Esophagus muscularis mucosa (tissue), 4 donors: ENCODE measurements around the gene BTBD9. TPM values are rescaled to one million over a fixed set of nuclear protein-coding genes. Genes with fewer than 3 reads are reported as not detected.
A peak's percentile ranks its signal among the peaks of the same experiment; 100 is the strongest.

Experiments
- DNase-seq: peaks from one replicate; pipeline ENCODE4 v3.0.0-alpha.2; 2017; ENCODE audit errors: extremely low spot score
- H3K27ac ChIP-seq, 4 donors: fragments of 200-600 bp; sonication (generic); replicated peaks in 1 of 4; 1 replicate in 3 of 4; 2 replicates in 1 of 4; pipeline ENCODE4 v1.5.1; 2016 to 2019; ENCODE audit warnings: mild to moderate bottlenecking in 1 of 4
- H3K27me3 ChIP-seq, 4 donors: fragments of 200-600 bp; sonication (generic); one replicate each; pipeline versions ENCODE4 v1.5.1 to v1.6.0; 2016 to 2019
- H3K36me3 ChIP-seq, 4 donors: fragments of 200-600 bp; sonication (generic); one replicate each; pipeline ENCODE4 v1.5.1; 2016 to 2019
- H3K4me1 ChIP-seq, 4 donors: fragments of 200-600 bp; sonication (generic); one replicate each; pipeline ENCODE4 v1.5.1; 2016 to 2019
- H3K4me3 ChIP-seq, 4 donors: fragments of 200-600 bp; sonication (generic); 1 replicate in 2 of 4; 2 replicates in 2 of 4; pipeline ENCODE4 v1.5.1; 2016 to 2019; ENCODE audit warnings: mild to moderate bottlenecking in 4 of 4, moderate library complexity in 1 of 4
- H3K9me3 ChIP-seq, 4 donors: fragments of 200-600 bp; sonication (generic); 1 replicate in 3 of 4; 2 replicates in 1 of 4; pipeline ENCODE4 v1.5.1; 2016 to 2019
- EP300 ChIP-seq: sonication (generic); formaldehyde crosslinking; IDR thresholded peaks from one replicate; pipeline ENCODE4 v1.6.1; 2017; ENCODE audit warnings: antibody characterized with exemption
- POLR2A ChIP-seq: fragments of 450-650 bp; IDR thresholded peaks from one replicate; pipeline ENCODE4 v1.6.1; 2017; ENCODE audit warnings: antibody characterized with exemption, moderate library complexity, mild to moderate bottlenecking, low read depth
- POLR2AphosphoS5 ChIP-seq, 2 donors: sonication (generic); formaldehyde crosslinking; IDR thresholded peaks; one replicate each; pipeline ENCODE4 v1.6.1; 2017; ENCODE audit warnings: antibody characterized with exemption in 2 of 2
- WGBS: methylation state at CpG from one replicate; pipeline ENCODE4 v1.1.5; 2018; 5-methylcytosine and 5-hydroxymethylcytosine counted together
- intact Hi-C: fragments of 100-400 bp; cut with DNase I; formaldehyde crosslinking; loops from one replicate; pipeline ENCODE4 v1.15.1; 2023
- total RNA-seq, 4 donors: library from RNA; depleted of rRNA; stranded (reverse); fragments of >200 nt; gene quantifications; one replicate each; pipeline versions ENCODE4 v1.1.0 to v1.2.1, GENCODE V29; 2016
- TF ChIP-seq, protein P1 (sequence below), 3 experiments: fragments of 200-600 bp in 2 of 3; fragments of 450-650 bp in 1 of 3; sonication (generic) in 2 of 3; IDR thresholded peaks; one replicate each; pipeline ENCODE4 v1.5.1; 2017 to 2019; ENCODE audit warnings: antibody characterized with exemption in 3 of 3, mild to moderate bottlenecking in 2 of 3, moderate library complexity in 1 of 3

The BTBD9 gene
- total RNA-seq, 4 donors from 2014 or later: 9.4 to 14.1 (median 11.2) TPM

- TF ChIP-seq POLR2A: no peak
- TF ChIP-seq, protein P1, sequence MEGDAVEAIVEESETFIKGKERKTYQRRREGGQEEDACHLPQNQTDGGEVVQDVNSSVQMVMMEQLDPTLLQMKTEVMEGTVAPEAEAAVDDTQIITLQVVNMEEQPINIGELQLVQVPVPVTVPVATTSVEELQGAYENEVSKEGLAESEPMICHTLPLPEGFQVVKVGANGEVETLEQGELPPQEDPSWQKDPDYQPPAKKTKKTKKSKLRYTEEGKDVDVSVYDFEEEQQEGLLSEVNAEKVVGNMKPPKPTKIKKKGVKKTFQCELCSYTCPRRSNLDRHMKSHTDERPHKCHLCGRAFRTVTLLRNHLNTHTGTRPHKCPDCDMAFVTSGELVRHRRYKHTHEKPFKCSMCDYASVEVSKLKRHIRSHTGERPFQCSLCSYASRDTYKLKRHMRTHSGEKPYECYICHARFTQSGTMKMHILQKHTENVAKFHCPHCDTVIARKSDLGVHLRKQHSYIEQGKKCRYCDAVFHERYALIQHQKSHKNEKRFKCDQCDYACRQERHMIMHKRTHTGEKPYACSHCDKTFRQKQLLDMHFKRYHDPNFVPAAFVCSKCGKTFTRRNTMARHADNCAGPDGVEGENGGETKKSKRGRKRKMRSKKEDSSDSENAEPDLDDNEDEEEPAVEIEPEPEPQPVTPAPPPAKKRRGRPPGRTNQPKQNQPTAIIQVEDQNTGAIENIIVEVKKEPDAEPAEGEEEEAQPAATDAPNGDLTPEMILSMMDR (IDR thresholded peaks at IDR 0.05): no peak
- 94% methylated on average over 3 of the region's 3 CpGs for WGBS
These were observed 299.8 kb downstream of the BTBD9 start for GRCh38 chr6:38339914-38340313.

DNA sequence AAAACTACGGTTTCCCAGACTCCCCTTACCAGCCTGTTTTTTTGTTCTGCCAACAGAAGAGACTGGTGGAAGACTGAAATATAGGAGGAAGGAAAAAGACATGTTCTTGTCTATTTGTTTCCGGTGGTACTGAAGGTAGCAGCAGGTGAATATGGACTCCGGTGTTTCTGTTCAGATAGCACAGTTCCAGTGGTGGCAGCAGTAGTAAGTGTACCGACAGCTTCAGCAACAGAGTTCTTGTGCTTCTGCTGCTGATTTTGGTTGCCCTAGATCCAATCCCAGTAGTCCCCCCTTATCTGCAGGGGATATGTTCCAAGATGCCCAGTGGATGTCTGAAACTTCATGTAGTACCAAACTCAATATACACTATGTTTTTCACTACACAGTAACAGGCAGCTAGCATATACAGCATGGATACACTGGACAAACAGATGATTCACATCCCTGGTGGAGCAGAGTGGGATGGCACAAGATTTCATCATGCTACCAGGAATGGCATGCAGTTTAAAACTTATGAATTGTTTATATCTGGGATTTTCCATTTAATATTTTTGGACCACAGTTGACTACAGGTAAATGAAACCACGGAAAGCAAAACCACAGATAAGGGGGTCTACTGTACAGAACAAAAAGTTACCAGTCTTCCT is 301.8 kb downstream of the BTBD9 start:
- intact Hi-C loops: no loop called here
- TF ChIP-seq EP300: no peak
- TF ChIP-seq, protein P1 (IDR thresholded peaks at IDR 0.05): peak in 1 of 3 experiments; percentile 21
- Histone ChIP-seq H3K9me3 (peaks cover 0 to 7% (median 0%) of the 10 kb centered on the region in 4 donors), H3K4me3 (no peak overlapping the region), H3K27me3 (no peaks in the 10 kb centered on the region), H3K27ac (no peak overlapping the region), H3K36me3 (no peaks in the 10 kb centered on the region), H3K4me1 (no peaks in the 10 kb centered on the region)
- WGBS: 94% methylated on average over 5 of the region's 5 CpGs
- no peak for DNase-seq

More at GRCh38 chr6:38339914-38340313, 299.8 kb downstream of the BTBD9 start:
- Histone ChIP-seq H3K9me3 (no peaks in the 10 kb centered on the region), H3K4me1 (no peaks in the 10 kb centered on the region), H3K4me3 (no peak overlapping the region), H3K27me3 (no peaks in the 10 kb centered on the region), H3K27ac (no peak overlapping the region), H3K36me3 (no peaks in the 10 kb centered on the region)
- no peak for DNase-seq
- intact Hi-C loops: no loop called here

DNA sequence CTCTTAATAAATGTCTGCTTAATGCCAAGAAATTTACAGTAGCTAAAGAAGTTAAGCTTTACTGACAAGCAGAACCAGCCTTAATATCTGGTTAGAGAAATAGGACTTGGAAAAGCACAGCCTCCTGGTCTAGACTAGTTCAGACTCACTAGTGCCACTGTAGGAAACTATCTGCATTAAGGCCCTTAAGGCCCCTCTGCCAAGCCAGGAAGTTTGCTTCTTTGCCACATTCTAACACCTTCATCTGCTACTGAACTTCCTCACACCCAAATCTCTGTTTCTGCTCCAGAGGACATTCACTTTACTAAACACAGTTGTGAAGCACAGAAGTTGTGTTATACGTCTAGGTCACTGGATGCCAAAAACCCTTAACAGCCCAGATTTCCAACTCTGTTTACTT is 302.8 kb downstream of the BTBD9 start:
- WGBS: 84% methylated on average over 1 of the region's 1 CpG
- intact Hi-C loops: no loop called here

DNA sequence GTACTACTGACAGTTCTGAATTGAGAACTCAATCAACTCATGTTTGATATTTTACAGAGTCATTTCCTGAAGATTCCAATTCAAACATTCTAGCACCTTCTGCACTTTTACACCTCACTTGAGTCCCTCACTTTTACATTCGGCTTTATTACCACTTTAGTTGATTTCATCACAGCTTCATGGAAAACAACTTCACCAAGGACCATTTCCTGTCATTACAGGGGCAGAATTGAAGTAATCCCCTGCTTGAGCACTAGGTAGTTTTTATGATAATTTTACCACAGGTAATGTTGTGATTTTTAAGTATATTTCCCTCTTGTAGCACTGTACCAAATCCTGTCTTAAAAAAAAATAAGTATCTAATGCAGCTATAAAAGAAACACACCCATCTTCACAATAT is 312.9 kb downstream of the BTBD9 start:
- intact Hi-C loops: no loop called here
- Histone ChIP-seq H3K9me3 (no peaks in the 10 kb centered on the region), H3K4me1 (no peaks in the 10 kb centered on the region), H3K27ac (no peak overlapping the region), H3K4me3 (no peak overlapping the region), H3K36me3 (no peaks in the 10 kb centered on the region), H3K27me3 (no peaks in the 10 kb centered on the region)
- DNase-seq: no peak
- TF ChIP-seq POLR2A (no peak), EP300 (no peak), POLR2AphosphoS5 (IDR thresholded peaks at IDR 0.05) (no peak)
- TF ChIP-seq, protein P1 (IDR thresholded peaks at IDR 0.05): no peak
- WGBS: 80% methylated on average over 1 of the region's 1 CpG

More for the DNA sequence above, 302.8 kb downstream of the BTBD9 start:
- H3K27me3 ChIP-seq: no peaks in the 10 kb centered on the region
- H3K9me3 ChIP-seq: peaks cover 0 to 7% (median 0%) of the 10 kb centered on the region in 4 donors
- no peaks in the 10 kb centered on the region for H3K36me3 ChIP-seq
- H3K4me3 ChIP-seq: no peak overlapping the region
- TF ChIP-seq POLR2AphosphoS5 (IDR thresholded peaks at IDR 0.05) (no peak), POLR2A (no peak), EP300 (no peak)
- TF ChIP-seq, protein P1 (IDR thresholded peaks at IDR 0.05): no peak
- no peaks in the 10 kb centered on the region for H3K4me1 ChIP-seq
- H3K27ac ChIP-seq: no peak overlapping the region
- no peak for DNase-seq

- 100% methylated on average over 1 of the region's 1 CpG for WGBS
- intact Hi-C loops: no loop called here
- Histone ChIP-seq H3K4me3 (no peak overlapping the region), H3K36me3 (no peaks in the 10 kb centered on the region), H3K27ac (no peak overlapping the region), H3K4me1 (no peaks in the 10 kb centered on the region), H3K27me3 (no peaks in the 10 kb centered on the region), H3K9me3 (no peaks in the 10 kb centered on the region)
- no peak for DNase-seq
- no peak for TF ChIP-seq EP300
- no peak for TF ChIP-seq POLR2A
- TF ChIP-seq, protein P1 (IDR thresholded peaks at IDR 0.05): no peak
- no peak for TF ChIP-seq POLR2AphosphoS5 (IDR thresholded peaks at IDR 0.05)
These were observed 316.5 kb downstream of the BTBD9 start for GRCh38 chr6:38323216-38323615.
